H9 (cell line): ENCODE results near the gene ATP6AP1. TPM values are rescaled to one million over a fixed set of nuclear protein-coding genes. Genes with fewer than 3 reads are reported as not detected.
A peak's percentile ranks its signal among the peaks of the same experiment; 100 is the strongest.

Experiments
- DNase-seq: peaks from one replicate; pipeline ENCODE4 v3.0.0-alpha.2; 2017
- H2AFZ ChIP-seq: one replicate; pipeline ENCODE4 v1.6.1; 2013; ENCODE audit warnings: mild to moderate bottlenecking, low read length, control low read depth, moderate library complexity
- H2AK5ac ChIP-seq: 2 replicates; pipeline ENCODE4 v1.6.1; 2013; ENCODE audit warnings: low read length, control low read depth, mixed read lengths; ENCODE audit not compliant: insufficient read length
- H2BK120ac ChIP-seq: one replicate; pipeline ENCODE4 v1.6.1; 2013; ENCODE audit warnings: low read depth, mild to moderate bottlenecking, low read length, control low read depth, inconsistent platforms; ENCODE audit not compliant: poor library complexity, severe bottlenecking
- H2BK12ac ChIP-seq: 2 replicates; pipeline ENCODE4 v1.6.1; 2013; ENCODE audit warnings: low read length, control low read depth, mixed read lengths, low read depth; ENCODE audit not compliant: insufficient read length
- H2BK15ac ChIP-seq: 2 replicates; pipeline ENCODE4 v1.6.1; 2013; ENCODE audit warnings: low read depth, low read length, control low read depth
- H2BK20ac ChIP-seq: one replicate; pipeline ENCODE4 v1.6.1; 2013; ENCODE audit warnings: low read depth, mild to moderate bottlenecking, low read length, control low read depth, inconsistent platforms; ENCODE audit not compliant: poor library complexity, severe bottlenecking
- H2BK5ac ChIP-seq: 2 replicates; pipeline ENCODE4 v1.6.1; 2013; ENCODE audit warnings: low read length, control low read depth, mixed read lengths; ENCODE audit not compliant: insufficient read length
- H3K14ac ChIP-seq: 2 replicates; pipeline ENCODE4 v1.6.1; 2013; ENCODE audit warnings: low read length, control low read depth; ENCODE audit not compliant: insufficient read depth
- H3K18ac ChIP-seq: 2 replicates; pipeline ENCODE4 v1.6.1; 2013; ENCODE audit warnings: low read depth, mild to moderate bottlenecking, mixed read lengths, low read length, control low read depth; ENCODE audit not compliant: insufficient read length
- H3K23ac ChIP-seq: 2 replicates; pipeline ENCODE4 v1.6.1; 2013; ENCODE audit warnings: low read length, control low read depth, mixed read lengths, low read depth; ENCODE audit not compliant: insufficient read length
- H3K23me2 ChIP-seq: 2 replicates; pipeline ENCODE4 v1.6.1; 2013; ENCODE audit warnings: low read depth, mild to moderate bottlenecking, mixed read lengths, low read length, control low read depth; ENCODE audit not compliant: insufficient read length, poor library complexity, severe bottlenecking
- H3K27ac ChIP-seq: 2 replicates; pipeline ENCODE4 v1.5.1; 2013; ENCODE audit warnings: low read length, control low read depth, mixed read lengths, low read depth; ENCODE audit not compliant: insufficient read length
- H3K27me3 ChIP-seq: 2 replicates; pipeline ENCODE4 v1.6.1; 2013; ENCODE audit warnings: low read length, control low read depth, inconsistent platforms; ENCODE audit not compliant: insufficient read depth
- H3K4ac ChIP-seq: 2 replicates; pipeline ENCODE4 v1.6.1; 2013; ENCODE audit warnings: low read depth, mild to moderate bottlenecking, control low read depth, inconsistent platforms, low read length, moderate library complexity
- H3K4me1 ChIP-seq: 2 replicates; pipeline ENCODE4 v1.6.1; 2013; ENCODE audit warnings: low read length, control low read depth, inconsistent platforms; ENCODE audit not compliant: insufficient read depth
- H3K4me2 ChIP-seq: 2 replicates; pipeline ENCODE4 v1.6.1; 2013; ENCODE audit warnings: low read length, control low read depth, mixed read lengths; ENCODE audit not compliant: insufficient read length, insufficient read depth
- H3K56ac ChIP-seq: 2 replicates; pipeline ENCODE4 v1.6.1; 2013; ENCODE audit warnings: low read depth, mild to moderate bottlenecking, mixed read lengths, low read length, control low read depth; ENCODE audit not compliant: insufficient read length
- H3K79me1 ChIP-seq: 2 replicates; pipeline ENCODE4 v1.6.1; 2013; ENCODE audit warnings: low read depth, mild to moderate bottlenecking, moderate library complexity, low read length, control low read depth, inconsistent platforms; ENCODE audit not compliant: insufficient read depth, poor library complexity, severe bottlenecking
- H3K79me2 ChIP-seq: 2 replicates; pipeline ENCODE4 v1.6.1; 2013; ENCODE audit warnings: low read length, control low read depth, inconsistent platforms; ENCODE audit not compliant: insufficient read depth
- H3K9ac ChIP-seq: 2 replicates; pipeline ENCODE4 v1.6.1; 2013; ENCODE audit warnings: low read length, control low read depth, mixed read lengths; ENCODE audit not compliant: insufficient read length; ENCODE audit errors: extremely low read depth
- H3K9me3 ChIP-seq: one replicate; pipeline ENCODE4 v1.6.1; 2013; ENCODE audit warnings: low read depth, low read length, inconsistent platforms; ENCODE audit not compliant: control insufficient read depth
- H3T11ph ChIP-seq: one replicate; pipeline ENCODE4 v1.6.1; 2013; ENCODE audit warnings: mild to moderate bottlenecking, low read length, control low read depth, inconsistent platforms
- H4K20me1 ChIP-seq: one replicate; pipeline ENCODE4 v1.6.1; 2013; ENCODE audit not compliant: control insufficient read depth, insufficient read length, insufficient read depth
- H4K5ac ChIP-seq: 2 replicates; pipeline ENCODE4 v1.6.1; 2013; ENCODE audit warnings: low read depth, mild to moderate bottlenecking, mixed read lengths, low read length, control low read depth; ENCODE audit not compliant: insufficient read length
- H4K8ac ChIP-seq: replicated peaks from 2 replicates; pipeline ENCODE4 v1.6.1; 2013; ENCODE audit warnings: low read length, control low read depth, mixed read lengths, low read depth; ENCODE audit not compliant: insufficient read length
- H4K91ac ChIP-seq: 2 replicates; pipeline ENCODE4 v1.6.1; 2013; ENCODE audit warnings: low read depth, mild to moderate bottlenecking, moderate library complexity, mixed read lengths, low read length, control low read depth; ENCODE audit not compliant: insufficient read length
- H3K27ac Mint-ChIP-seq, 3 experiments: 2 replicates in 2 of 3; 3 replicates in 1 of 3; pipeline ENCODE4 v1.8.0; 2020 to 2021; ENCODE audit warnings: mixed read lengths in 3 of 3, mild to moderate bottlenecking in 1 of 3, moderate library complexity in 1 of 3
- H3K27me3 Mint-ChIP-seq: 2 replicates; pipeline ENCODE4 v1.8.0; 2021; ENCODE audit warnings: low read depth, mild to moderate bottlenecking, moderate library complexity, mixed read lengths
- H3K36me3 Mint-ChIP-seq, 3 experiments: 2 replicates in 2 of 3; 3 replicates in 1 of 3; pipeline ENCODE4 v1.8.0; 2020 to 2021; ENCODE audit warnings: low read depth in 3 of 3, mixed read lengths in 3 of 3; ENCODE audit not compliant: insufficient read depth in 1 of 3
- H3K4me1 Mint-ChIP-seq, 2 experiments: 2 replicates each; pipeline ENCODE4 v1.8.0; 2020; ENCODE audit warnings: mixed read lengths in 2 of 2
- H3K4me3 Mint-ChIP-seq, 2 experiments: 2 replicates in 1 of 2; 3 replicates in 1 of 2; pipeline ENCODE4 v1.8.0; 2020 to 2021; ENCODE audit warnings: mild to moderate bottlenecking in 2 of 2, mixed read lengths in 2 of 2, moderate library complexity in 1 of 2
- H3K9me3 Mint-ChIP-seq, 2 experiments: 2 replicates in 1 of 2; 3 replicates in 1 of 2; pipeline ENCODE4 v1.8.0; 2020; ENCODE audit warnings: mild to moderate bottlenecking in 2 of 2, mixed read lengths in 2 of 2, moderate library complexity in 1 of 2
- WGBS: extraction: QIAGEN DNeasy Blood & Tissue Kit; methylation state at CpG from one replicate; pipeline ENCODE4 v1.1.7; 2013; ENCODE audit warnings: missing lambda C conversion rate, low lambda C conversion rate, mixed read lengths; ENCODE audit not compliant: insufficient read length; ENCODE audit errors: extremely low coverage; 5-methylcytosine and 5-hydroxymethylcytosine counted together
- total RNA-seq: library from RNA; stranded (reverse); gene quantifications from 2 replicates; pipeline ENCODE4 v1.2.1, GENCODE V29; 2021
- TF ChIP-seq, protein P1 (sequence below): fragments of 200-600 bp; sonication (generic); conservative IDR thresholded peaks from 3 replicates; pipeline ENCODE4 v1.8.0; 2021; ENCODE audit warnings: antibody characterized with exemption, mild to moderate bottlenecking

ATP6AP1 gene
- total RNA-seq, 1 experiment from 2014 or later: 45.6 TPM

GRCh38 chrX:154403192-154403591 lies 25.3 kb upstream of the ATP6AP1 start:
- Histone ChIP-seq H3K27me3 (no peaks in the 10 kb centered on the region), H3K9ac (no peak overlapping the region), H3T11ph (no peak overlapping the region), H3K79me2 (peaks cover 3% of the 10 kb centered on the region; the same call in 1 of the 2 replicates), H3K27ac (no peak overlapping the region), H2BK12ac (no peak overlapping the region), H3K4me2 (no peak overlapping the region), H2BK15ac (no peak overlapping the region), H3K4me1 (no peaks in the 10 kb centered on the region), H2BK5ac (no peak overlapping the region), H3K56ac (no peak overlapping the region), H2BK20ac (no peak overlapping the region), H4K8ac (no peak overlapping the region), H3K23me2 (peaks cover 10% of the 10 kb centered on the region), H2AK5ac (no peak overlapping the region), H2AFZ (no peak overlapping the region), H3K9me3 (peaks cover 33% of the 10 kb centered on the region), H4K5ac (no peak overlapping the region), H3K18ac (no peak overlapping the region), H4K91ac (no peak overlapping the region), H2BK120ac (no peak overlapping the region), H4K20me1 (no peaks in the 10 kb centered on the region), H3K23ac (no peak overlapping the region), H3K14ac (no peak overlapping the region; the same call in 1 of the 2 replicates), H3K79me1 (no peaks in the 10 kb centered on the region), H3K4ac (no peak overlapping the region)
- Mint-ChIP-seq H3K27ac (peak overlapping the region in 1 of 3 experiments; percentile 58; a peak in 1 of 7 replicates), H3K4me3 (no peak overlapping the region), H3K4me1 (peaks cover 0 to 15% of the 10 kb centered on the region in 2 experiments; a peak in 2 of 4 replicates), H3K27me3 (peaks cover 3% of the 10 kb centered on the region), H3K9me3 (peaks cover 74 to 78% of the 10 kb centered on the region in 2 experiments), H3K36me3 (peaks cover 27 to 45% (median 35%) of the 10 kb centered on the region in 3 experiments)
- no peak for DNase-seq
- WGBS: no CpG with 5 or more reads among the region's 10 CpGs
- TF ChIP-seq, protein P1, sequence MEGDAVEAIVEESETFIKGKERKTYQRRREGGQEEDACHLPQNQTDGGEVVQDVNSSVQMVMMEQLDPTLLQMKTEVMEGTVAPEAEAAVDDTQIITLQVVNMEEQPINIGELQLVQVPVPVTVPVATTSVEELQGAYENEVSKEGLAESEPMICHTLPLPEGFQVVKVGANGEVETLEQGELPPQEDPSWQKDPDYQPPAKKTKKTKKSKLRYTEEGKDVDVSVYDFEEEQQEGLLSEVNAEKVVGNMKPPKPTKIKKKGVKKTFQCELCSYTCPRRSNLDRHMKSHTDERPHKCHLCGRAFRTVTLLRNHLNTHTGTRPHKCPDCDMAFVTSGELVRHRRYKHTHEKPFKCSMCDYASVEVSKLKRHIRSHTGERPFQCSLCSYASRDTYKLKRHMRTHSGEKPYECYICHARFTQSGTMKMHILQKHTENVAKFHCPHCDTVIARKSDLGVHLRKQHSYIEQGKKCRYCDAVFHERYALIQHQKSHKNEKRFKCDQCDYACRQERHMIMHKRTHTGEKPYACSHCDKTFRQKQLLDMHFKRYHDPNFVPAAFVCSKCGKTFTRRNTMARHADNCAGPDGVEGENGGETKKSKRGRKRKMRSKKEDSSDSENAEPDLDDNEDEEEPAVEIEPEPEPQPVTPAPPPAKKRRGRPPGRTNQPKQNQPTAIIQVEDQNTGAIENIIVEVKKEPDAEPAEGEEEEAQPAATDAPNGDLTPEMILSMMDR: no peak
